OCI-LY1 (cell line): ENCODE results near the gene DIPK1B.

Source experiments
- CTCF ChIP-seq: fragments of 200-600 bp; sonication (generic), shearing (Covaris generic); IDR thresholded peaks from 2 replicates; pipeline ENCODE4 v1.5.1; 2017; ENCODE audit warnings: mild to moderate bottlenecking, antibody characterized with exemption, low read length, moderate library complexity, mixed read lengths
- EZH2 ChIP-seq: fragments of 200-600 bp; sonication (generic), shearing (Covaris generic); IDR thresholded peaks from 2 replicates; pipeline ENCODE4 v1.8.0; 2017; ENCODE audit warnings: borderline replicate concordance, mixed run types, mild to moderate bottlenecking, antibody characterized with exemption, low read length, moderate library complexity, mixed read lengths

GRCh38 chr9:136754059-136754572, 41.7 kb downstream of the DIPK1B start:
- TF ChIP-seq CTCF (no peak), EZH2 (no peak)
